NCI-H1105 (cell line): Measurements from ENCODE around the gene APOL5.
"Not testable (repeated sequence)": the region's sequence is repeated elsewhere in the genome, so short reads cannot be mapped to it uniquely, and the experiment has no call there.

Source experiments
- DNase-seq: peaks from one replicate; lab custom pipeline; 2025; lab: John Stamatoyannopoulos, UW

APOL5 gene, protein sequence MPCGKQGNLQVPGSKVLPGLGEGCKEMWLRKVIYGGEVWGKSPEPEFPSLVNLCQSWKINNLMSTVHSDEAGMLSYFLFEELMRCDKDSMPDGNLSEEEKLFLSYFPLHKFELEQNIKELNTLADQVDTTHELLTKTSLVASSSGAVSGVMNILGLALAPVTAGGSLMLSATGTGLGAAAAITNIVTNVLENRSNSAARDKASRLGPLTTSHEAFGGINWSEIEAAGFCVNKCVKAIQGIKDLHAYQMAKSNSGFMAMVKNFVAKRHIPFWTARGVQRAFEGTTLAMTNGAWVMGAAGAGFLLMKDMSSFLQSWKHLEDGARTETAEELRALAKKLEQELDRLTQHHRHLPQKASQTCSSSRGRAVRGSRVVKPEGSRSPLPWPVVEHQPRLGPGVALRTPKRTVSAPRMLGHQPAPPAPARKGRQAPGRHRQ

DNA sequence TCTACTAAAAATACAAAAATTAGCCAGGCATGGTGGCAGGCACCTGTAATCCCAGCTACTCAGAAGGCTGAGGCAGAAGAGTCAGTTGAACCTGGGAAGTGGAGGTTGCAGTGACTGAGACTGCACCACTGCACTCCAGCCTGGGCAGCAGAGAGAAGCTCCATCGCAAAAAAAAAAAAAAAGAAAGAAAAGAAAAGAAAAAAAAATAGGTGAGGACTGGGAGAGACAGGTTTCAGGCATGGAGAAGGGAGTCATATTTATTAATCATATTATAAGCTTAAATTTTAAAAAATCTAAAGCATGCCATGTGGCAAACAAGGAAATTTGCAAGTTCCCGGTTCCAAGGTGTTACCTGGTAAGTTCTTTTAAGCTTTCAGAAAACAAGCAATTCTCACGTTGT lies at the start of gene APOL5:
TSS of gene APOL5 (plus strand) at position 301 of the 400 bp plus-strand sequence. CDS start at position 301, 0 bp downstream.
- no peak for DNase-seq

DNA sequence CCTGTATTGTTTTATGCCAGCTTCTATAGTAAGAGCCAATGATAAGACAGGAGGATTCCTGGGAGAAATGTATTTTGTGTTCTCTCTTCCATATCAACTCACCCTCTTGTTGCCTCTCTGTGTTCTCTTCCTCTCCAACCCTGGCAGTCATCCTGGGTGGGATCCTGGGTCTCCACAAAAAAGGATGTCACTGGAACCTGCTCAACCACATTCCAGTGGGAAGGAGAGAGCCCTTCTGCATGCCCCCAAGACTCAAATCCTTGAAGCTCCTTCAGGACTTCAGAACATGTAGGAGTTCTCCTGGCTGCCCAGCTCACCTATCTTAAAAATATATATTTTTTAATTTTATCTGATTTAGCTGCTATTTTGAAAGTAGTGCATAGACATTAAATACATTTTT lies 43.3 kb upstream of the APOL5 start:
- DNase-seq, result no peak

DNA sequence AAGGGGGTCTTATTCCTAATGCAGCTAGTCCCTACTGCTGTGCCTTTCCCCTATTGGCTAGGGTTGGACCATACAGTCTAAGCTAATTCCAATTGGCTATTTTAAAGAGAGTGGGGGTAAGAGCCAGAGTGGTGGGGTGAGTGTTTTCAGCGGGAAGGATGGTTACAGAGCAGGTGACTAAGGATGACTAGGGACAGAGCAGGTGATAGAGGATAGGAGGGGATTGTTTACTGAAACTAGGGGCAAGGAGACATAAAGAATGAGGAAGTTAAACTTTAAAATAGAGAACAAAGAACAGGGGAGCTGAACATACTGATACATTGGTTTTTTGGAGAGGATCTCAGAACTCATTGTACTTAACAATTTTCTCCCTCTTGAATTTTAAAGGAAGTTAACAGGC lies 41.6 kb upstream of the APOL5 start:
- not testable (repeated sequence) for DNase-seq

DNA sequence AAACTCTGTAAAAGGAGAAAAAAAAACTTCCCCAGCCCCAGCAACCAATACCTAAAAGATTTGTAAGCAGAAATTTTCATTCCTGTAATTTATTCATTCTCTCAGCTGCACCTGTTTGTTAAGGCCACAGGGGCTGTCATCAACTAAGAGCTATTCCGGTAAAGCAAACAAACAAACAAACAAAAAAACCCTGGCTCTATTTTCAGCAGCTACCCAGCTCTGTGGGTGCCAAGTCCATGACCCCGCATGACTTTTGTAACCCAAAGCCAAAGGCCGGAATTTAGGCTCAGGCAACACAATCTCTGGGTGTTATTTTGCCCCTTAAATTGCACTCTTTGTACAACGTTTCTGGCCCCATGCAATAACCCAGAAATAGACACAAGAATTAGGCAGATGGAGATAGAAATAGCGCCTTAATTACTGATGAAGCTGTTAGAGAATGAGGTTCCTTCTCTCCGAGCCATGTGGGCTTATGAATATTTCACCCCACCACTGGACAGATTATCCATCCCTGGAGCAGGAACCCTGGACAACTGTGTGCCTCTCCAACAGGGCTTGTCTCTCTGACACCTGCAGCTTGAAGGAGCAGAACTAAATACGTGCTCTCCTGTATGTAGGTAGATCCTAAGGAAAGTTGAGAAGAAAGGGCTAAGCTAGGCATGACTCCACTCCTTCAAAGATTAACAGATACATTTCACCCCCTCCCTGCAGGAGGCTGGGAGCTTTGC lies 40.0 kb upstream of the APOL5 start:
- DNase-seq, result no peak

- no peak for DNase-seq
Measured at GRCh38 chr22:35678836-35679235, 38.8 kb upstream of the APOL5 start.

- not testable (repeated sequence) for DNase-seq
Measured at GRCh38 chr22:35679492-35679891, 38.2 kb upstream of the APOL5 start.

DNA sequence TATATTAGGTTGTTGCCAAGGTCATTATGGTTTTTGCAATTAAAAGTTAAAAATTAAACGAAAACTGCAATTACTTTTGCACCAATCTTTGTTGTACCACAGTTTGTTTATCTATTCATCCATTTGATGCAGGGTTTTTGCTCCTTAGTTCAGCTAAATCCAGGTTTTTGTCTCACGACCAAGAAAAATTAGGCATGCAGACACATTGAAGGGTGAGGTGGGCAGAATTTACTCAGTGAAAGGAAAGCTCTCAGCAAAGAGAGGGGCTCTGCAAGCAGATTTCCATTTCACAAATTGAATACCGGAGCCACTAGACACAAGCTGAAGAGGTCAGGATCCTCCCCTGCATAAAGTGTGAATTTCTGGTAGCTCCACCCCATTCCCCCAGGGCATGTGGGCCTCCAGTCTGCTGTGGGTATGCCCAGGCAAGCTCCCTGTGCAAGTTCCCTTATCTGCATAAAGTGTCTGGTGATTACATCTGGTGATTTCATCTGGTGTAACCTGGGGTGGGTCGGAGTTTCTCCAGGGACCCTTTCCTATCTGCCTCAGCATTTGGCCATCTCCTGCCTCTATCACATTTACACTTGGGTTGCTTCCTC lies 36.1 kb upstream of the APOL5 start:
- no peak for DNase-seq

GRCh38 chr22:35683560-35683959 lies 34.1 kb upstream of the APOL5 start:
- DNase-seq, result no peak

DNA sequence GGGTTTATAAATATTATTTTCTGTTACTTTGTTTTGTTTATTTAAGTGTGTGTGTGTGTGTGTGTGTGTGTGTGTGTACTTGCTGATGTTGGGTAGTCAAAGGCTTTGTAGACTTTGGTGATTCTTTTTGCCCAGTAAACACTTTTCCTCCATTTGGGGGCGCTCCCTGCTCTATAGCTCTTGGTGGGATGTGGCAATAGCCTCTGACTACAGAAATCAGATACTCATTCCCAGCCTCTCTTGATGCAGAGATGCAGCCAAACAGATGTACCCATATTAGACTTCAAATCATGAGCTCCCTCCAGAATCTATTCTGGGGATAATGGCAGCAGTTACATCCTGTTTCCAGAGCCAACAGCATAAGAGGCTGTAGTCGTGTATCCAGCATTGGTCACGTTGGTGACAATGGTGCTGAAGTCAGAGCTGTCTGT lies 33.4 kb upstream of the APOL5 start:
- DNase-seq, result no peak

DNA sequence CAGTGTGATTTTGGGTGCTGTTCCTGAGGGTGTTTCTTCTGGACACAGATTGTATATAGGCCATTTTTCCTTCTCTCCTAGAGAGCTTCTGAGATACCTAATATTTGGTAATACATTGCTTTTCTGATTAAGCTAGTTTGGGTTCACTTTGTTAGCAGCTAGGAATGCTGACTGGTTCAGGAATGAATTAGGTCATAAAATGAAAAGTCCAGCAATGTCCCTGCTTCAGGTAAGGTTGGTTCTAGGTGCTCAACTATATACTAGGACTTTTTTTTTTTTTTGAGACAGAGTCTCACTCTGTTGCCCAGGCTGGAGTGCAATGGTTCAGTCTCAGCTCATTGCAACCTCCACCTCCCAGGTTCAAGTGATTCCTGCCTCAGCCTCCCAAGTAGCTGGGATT lies 32.9 kb upstream of the APOL5 start:
- DNase-seq, result no peak

- no peak for DNase-seq
Measured at GRCh38 chr22:35685731-35686130, 31.9 kb upstream of the APOL5 start.

- no peak for DNase-seq
Measured at GRCh38 chr22:35686298-35686697, 31.4 kb upstream of the APOL5 start.

GRCh38 chr22:35687461-35687860 lies 30.2 kb upstream of the APOL5 start:
- DNase-seq, result no peak

GRCh38 chr22:35688913-35689675 lies 28.6 kb upstream of the APOL5 start:
- DNase-seq, result no peak

GRCh38 chr22:35690001-35690400 lies 27.7 kb upstream of the APOL5 start:
- DNase-seq, result no peak

- no peak for DNase-seq
Measured at GRCh38 chr22:35695202-35695601, 22.5 kb upstream of the APOL5 start.

DNA sequence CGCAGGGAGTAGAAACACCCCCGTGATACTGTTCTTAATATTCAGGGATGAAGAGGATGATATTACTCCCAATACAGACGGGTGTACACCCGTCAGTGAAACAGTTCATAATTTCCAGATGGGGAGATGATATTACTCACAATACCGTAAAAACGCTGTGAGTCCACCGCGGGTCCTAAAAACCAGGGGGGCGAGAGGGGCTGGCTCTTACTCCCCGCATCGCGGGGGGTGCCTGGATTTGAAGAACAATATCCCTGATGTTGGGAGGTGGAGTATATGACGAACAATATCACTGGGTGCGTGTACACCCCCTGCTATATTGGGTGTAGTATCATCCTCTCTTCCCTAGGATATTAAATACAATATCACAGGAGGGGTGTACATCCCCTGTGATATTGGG lies 20.5 kb upstream of the APOL5 start:
- no peak for DNase-seq

DNA sequence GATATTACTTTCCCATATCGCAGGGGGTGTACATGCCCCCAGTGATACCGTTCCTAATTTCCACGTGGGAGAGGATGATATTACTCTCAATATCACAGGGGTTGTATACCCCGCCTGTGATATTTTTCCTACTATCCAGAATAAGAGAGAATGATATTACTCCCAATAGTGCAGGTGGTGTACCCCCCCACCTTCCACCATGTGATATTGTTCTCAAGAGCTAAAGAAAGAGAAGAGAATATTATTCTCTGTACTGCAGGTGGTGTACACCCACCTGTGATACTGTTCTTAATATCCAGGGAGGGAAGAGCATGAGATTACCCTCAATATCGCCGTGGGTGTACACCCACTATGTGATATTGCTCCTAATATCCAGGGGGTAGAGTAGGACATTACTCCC lies 17.8 kb upstream of the APOL5 start:
- not testable (repeated sequence) for DNase-seq

- no peak for DNase-seq
Measured at GRCh38 chr22:35703861-35704584, 13.6 kb upstream of the APOL5 start.

- DNase-seq, result no peak
Measured at GRCh38 chr22:35705141-35705540, 12.5 kb upstream of the APOL5 start.

DNA sequence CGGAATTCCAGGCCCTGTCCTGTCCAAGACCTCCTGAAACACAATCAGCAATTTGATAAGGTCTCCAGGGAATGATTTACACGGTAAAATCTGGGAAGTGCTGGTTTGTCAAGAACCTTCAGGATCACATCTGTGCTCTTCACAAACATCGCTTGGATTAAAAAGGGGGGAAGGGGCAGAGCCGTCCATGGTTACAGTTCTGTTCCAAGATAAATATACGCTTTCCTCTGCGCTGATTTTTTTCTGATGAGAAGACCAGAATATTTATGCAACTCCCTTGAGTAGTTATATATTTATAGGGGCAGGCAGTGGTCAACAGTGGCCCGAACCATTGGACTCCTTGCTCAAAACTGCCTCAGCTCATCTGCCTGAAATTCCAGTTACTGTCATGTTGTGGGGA lies 9.2 kb upstream of the APOL5 start:
- no peak for DNase-seq
